GM12892 (cell line): ENCODE results near the gene SYT12.

Source experiments
- POLR2A ChIP-seq: IDR thresholded peaks from 2 replicates; pipeline ENCODE4 v1.6.1; 2011; ENCODE audit warnings: low read depth, low read length, control low read depth
- POLR2AphosphoS5 ChIP-seq: IDR thresholded peaks from 2 replicates; pipeline ENCODE4 v1.6.1; 2011; ENCODE audit warnings: low read depth, low read length, control low read depth

- TF ChIP-seq POLR2AphosphoS5 = no peak
- TF ChIP-seq POLR2A = no peak
Measured at GRCh38 chr11:66976925-66977324, 46.0 kb upstream of the SYT12 start.
